Stomach (tissue), 4 donors: ENCODE results near the gene HYOU1.

Experiments used
- EP300 ChIP-seq: sonication (generic); formaldehyde crosslinking; IDR thresholded peaks from one replicate; pipeline ENCODE4 v1.6.1; 2017; ENCODE audit warnings: antibody characterized with exemption
- POLR2A ChIP-seq, 4 donors: fragments of 450-650 bp; IDR thresholded peaks; one replicate each; pipeline ENCODE4 v1.6.1; 2016; ENCODE audit warnings: antibody characterized with exemption in 4 of 4, control low read depth in 2 of 4, mild to moderate bottlenecking in 1 of 4, moderate library complexity in 1 of 4
- POLR2AphosphoS5 ChIP-seq, 3 donors: sonication (generic); formaldehyde crosslinking; IDR thresholded peaks; one replicate each; pipeline ENCODE4 v1.6.1; 2016; ENCODE audit warnings: antibody characterized with exemption in 3 of 3
- TF ChIP-seq, protein P1 (sequence below), 7 experiments: fragments of 450-650 bp in 4 of 7; fragments of 200-600 bp in 3 of 7; sonication (generic) in 3 of 7; IDR thresholded peaks; one replicate each; pipeline ENCODE4 v1.5.1; 2016 to 2019; ENCODE audit warnings: antibody characterized with exemption in 7 of 7, control low read depth in 2 of 7, mild to moderate bottlenecking in 1 of 7

- TF ChIP-seq, protein P1, sequence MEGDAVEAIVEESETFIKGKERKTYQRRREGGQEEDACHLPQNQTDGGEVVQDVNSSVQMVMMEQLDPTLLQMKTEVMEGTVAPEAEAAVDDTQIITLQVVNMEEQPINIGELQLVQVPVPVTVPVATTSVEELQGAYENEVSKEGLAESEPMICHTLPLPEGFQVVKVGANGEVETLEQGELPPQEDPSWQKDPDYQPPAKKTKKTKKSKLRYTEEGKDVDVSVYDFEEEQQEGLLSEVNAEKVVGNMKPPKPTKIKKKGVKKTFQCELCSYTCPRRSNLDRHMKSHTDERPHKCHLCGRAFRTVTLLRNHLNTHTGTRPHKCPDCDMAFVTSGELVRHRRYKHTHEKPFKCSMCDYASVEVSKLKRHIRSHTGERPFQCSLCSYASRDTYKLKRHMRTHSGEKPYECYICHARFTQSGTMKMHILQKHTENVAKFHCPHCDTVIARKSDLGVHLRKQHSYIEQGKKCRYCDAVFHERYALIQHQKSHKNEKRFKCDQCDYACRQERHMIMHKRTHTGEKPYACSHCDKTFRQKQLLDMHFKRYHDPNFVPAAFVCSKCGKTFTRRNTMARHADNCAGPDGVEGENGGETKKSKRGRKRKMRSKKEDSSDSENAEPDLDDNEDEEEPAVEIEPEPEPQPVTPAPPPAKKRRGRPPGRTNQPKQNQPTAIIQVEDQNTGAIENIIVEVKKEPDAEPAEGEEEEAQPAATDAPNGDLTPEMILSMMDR (IDR thresholded peaks at IDR 0.05): no peak
- TF ChIP-seq EP300: no peak
- no peak for TF ChIP-seq POLR2A (IDR thresholded peaks at IDR 0.05)
- TF ChIP-seq POLR2AphosphoS5 (IDR thresholded peaks at IDR 0.05): no peak
Observed at GRCh38 chr11:118996926-118997626, 59.9 kb downstream of the HYOU1 start.
